Right cardiac atrium (tissue), 5 donors: ENCODE data around the gene TRAPPC8. TPM values are rescaled to one million over a fixed set of nuclear protein-coding genes. Genes with fewer than 3 reads are reported as not detected.
"Not testable (repeated sequence)": the region's sequence is repeated elsewhere in the genome, so short reads cannot be mapped to it uniquely, and the experiment has no call there.

Source experiments
- ATAC-seq, 2 donors: fragments of 200-7000 bp; cut with Tn5 transposase; one replicate each; pipeline versions ENCODE4 v1.8.0 to v1.9.1; 2020; ENCODE audit warnings: moderate library complexity in 2 of 2, mild to moderate bottlenecking in 1 of 2
- DNase-seq, 3 donors: peaks; one replicate each; pipeline ENCODE4 v3.0.0-alpha.2; 2020
- H3K27ac ChIP-seq: one replicate; pipeline ENCODE4 v1.5.1; 2013; ENCODE audit warnings: mild to moderate bottlenecking, low read length, control low read depth, moderate library complexity
- H3K27me3 ChIP-seq: one replicate; pipeline ENCODE4 v1.6.1; 2013; ENCODE audit not compliant: control insufficient read depth, insufficient read depth
- H3K4me1 ChIP-seq: one replicate; pipeline ENCODE4 v1.6.1; 2013; ENCODE audit warnings: low read length; ENCODE audit not compliant: control insufficient read depth, insufficient read depth
- H3K4me3 ChIP-seq: one replicate; pipeline ENCODE4 v1.5.1; 2013; ENCODE audit warnings: low read length, control low read depth
- H3K9me3 ChIP-seq: one replicate; pipeline ENCODE4 v1.6.1; 2013; ENCODE audit warnings: low read length; ENCODE audit not compliant: control insufficient read depth
- WGBS: extraction: QIAGEN DNeasy Blood & Tissue Kit; methylation state at CpG from one replicate; pipeline ENCODE4 v1.1.7; 2013; 5-methylcytosine and 5-hydroxymethylcytosine counted together
- intact Hi-C, 4 donors: fragments of 100-400 bp; cut with DNase I; formaldehyde crosslinking; loops; one replicate each; pipeline versions ENCODE4 v1.11.0 to v1.14.0; 2022 to 2023
- polyA plus RNA-seq: library from polyadenylated mRNA; stranded (reverse); fragments of 200-250 nt; gene quantifications from one replicate; pipeline ENCODE4 v1.2.3, GENCODE V29; 2013
- total RNA-seq, 4 donors: library from RNA; stranded (reverse); fragmentation: NEBNext Ultra II Directional; extraction: Animal tissue kit (Norgen Biotek cat#: 25700); gene quantifications; one replicate each; pipeline ENCODE4 v1.2.1, GENCODE V29; 2021
- donor health status: healthy with polysubstance abuse.
- donor health status: DM: no; HTN: yes; CAD: no.
- donor health status: DM: no; HTN: no; CAD: no.
- donor health status: DM: no; HTN: yes; CAD: no; lungs with severe emphysema.
- donor health status: DM: yes; HTN: yes; CAD: no.

The TRAPPC8 gene
- total and polyA plus RNA-seq, 5 donors: 18.6 to 33.6 (median 31.6) TPM

- DNase-seq (no peak), ATAC-seq (no peak)
- WGBS: 99% methylated on average over 1 of the region's 1 CpG
- Histone ChIP-seq H3K4me3 (no peak overlapping the region), H3K4me1 (no peaks in the 10 kb centered on the region), H3K9me3 (no peaks in the 10 kb centered on the region), H3K27ac (no peak overlapping the region), H3K27me3 (no peaks in the 10 kb centered on the region)
- intact Hi-C loops: no loop called here
These were observed 24.2 kb downstream of the TRAPPC8 start for GRCh38 chr18:31918733-31919132.

DNA sequence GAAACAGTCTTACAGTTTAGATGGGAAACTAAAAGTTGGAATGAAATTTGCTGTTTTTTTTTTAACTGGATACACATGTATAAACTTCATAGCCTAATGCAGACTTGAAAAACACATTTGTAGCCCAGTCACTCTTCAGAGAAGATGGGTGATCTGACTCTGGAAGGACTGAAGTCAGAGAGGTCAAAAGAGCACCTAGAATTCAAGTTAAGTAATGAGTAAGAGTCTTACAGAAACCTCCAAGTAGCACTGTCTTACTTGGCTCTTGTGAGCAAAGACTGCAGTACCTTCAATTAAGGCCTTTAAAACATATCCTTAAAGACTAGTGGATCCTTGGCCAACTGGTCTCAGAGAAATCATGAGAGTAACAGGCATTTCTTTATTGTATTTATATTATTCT lies 41.9 kb downstream of the TRAPPC8 start:
- intact Hi-C loops: loop anchor here in 1 of 4 donors (10.0 kb wide), 1 partner anchor 46 kb away; no protein-coding TSS in a partner anchor
- no peak overlapping the region for H3K4me3 ChIP-seq
- ATAC-seq: no peak
- DNase-seq: no peak
- H3K9me3 ChIP-seq: no peaks in the 10 kb centered on the region
- no peaks in the 10 kb centered on the region for H3K4me1 ChIP-seq
- no peak overlapping the region for H3K27ac ChIP-seq
- no peaks in the 10 kb centered on the region for H3K27me3 ChIP-seq

DNA sequence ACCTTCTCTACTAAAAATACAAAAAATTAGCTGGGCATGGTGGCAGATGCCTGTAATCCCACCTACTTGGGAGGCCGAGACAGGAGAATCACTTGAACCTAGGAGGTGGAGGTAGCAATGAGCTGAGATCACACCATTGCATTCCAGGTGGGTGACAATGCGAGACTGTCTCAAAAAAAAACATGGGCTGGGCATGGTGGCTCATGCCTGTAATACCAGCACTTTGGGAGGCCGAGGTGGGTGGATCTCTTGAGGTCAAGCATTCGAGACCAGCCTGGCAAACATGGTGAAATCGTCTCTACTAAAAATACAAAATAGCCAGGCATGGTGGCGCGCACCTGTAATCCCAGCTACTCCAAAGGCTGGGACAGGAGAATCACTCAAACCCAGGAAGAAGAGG lies 43.2 kb downstream of the TRAPPC8 start:
- not testable (repeated sequence) for H3K27ac ChIP-seq, H3K4me3 ChIP-seq, DNase-seq, ATAC-seq, H3K9me3 ChIP-seq, H3K4me1 ChIP-seq, H3K27me3 ChIP-seq
- WGBS: 98% methylated on average over 7 of the region's 7 CpGs
- intact Hi-C loops: loop anchor here in 1 of 4 donors (10.0 kb wide), 1 partner anchor 45 kb away; no protein-coding TSS in a partner anchor

DNA sequence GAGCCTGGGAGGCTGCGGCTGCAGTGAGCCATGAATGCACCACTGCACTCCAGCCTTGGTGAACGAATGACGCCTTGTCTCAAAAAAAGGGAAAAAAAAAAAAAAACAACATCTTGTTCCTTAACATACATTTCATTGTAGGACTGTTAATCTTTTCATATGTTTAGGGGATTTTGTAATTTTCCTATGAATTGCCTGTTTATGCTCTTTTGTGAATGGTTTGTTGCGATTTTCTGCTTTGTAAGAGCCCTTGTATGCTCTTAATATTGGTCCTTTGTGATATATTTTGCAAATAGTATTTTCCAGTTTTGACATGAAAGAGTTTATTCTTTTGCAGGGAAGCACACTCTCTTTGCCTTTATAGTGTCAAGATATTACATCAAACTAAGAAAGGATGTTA lies 50.0 kb downstream of the TRAPPC8 start:
- intact Hi-C loops: no loop called here
- 92% methylated on average over 4 of the region's 4 CpGs for WGBS
- H3K9me3 ChIP-seq: no peaks in the 10 kb centered on the region
- no peaks in the 10 kb centered on the region for H3K27me3 ChIP-seq
- no peaks in the 10 kb centered on the region for H3K4me1 ChIP-seq
- no peak overlapping the region for H3K4me3 ChIP-seq
- no peak overlapping the region for H3K27ac ChIP-seq
- DNase-seq: no peak
- ATAC-seq: no peak

GRCh38 chr18:31891566-31891965 lies 51.4 kb downstream of the TRAPPC8 start:
- intact Hi-C loops: no loop called here
- ATAC-seq (no peak), DNase-seq (no peak)
- Histone ChIP-seq H3K4me1 (no peaks in the 10 kb centered on the region), H3K27ac (no peak overlapping the region), H3K27me3 (no peaks in the 10 kb centered on the region), H3K4me3 (no peak overlapping the region), H3K9me3 (no peaks in the 10 kb centered on the region)
- WGBS: 95% methylated on average over 3 of the region's 3 CpGs

DNA sequence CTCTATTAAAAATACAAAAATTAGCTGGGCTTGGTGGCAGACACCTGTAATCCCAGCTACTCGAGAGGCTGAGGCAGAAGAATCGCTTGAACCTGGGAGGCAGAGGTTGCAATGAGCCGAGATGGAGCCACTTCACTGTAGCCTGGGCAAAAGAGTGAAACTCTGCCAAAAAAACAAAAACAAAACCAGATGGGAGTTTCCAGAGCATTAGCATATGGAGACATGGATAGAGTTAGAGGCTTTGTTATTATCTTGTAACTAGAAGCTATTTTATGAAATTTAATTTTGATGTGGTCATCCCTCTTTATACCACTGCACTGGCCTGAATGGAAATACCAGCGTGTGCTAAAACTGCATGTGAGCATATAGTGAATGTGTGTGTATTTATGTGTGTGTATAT lies 58.9 kb downstream of the TRAPPC8 start:
- no peak overlapping the region for H3K27ac ChIP-seq
- no peaks in the 10 kb centered on the region for H3K4me1 ChIP-seq
- DNase-seq (no peak), ATAC-seq (no peak)
- intact Hi-C loops: no loop called here
- H3K27me3 ChIP-seq: no peaks in the 10 kb centered on the region
- 96% methylated on average over 4 of the region's 4 CpGs for WGBS
- H3K4me3 ChIP-seq: no peak overlapping the region
- no peaks in the 10 kb centered on the region for H3K9me3 ChIP-seq

DNA sequence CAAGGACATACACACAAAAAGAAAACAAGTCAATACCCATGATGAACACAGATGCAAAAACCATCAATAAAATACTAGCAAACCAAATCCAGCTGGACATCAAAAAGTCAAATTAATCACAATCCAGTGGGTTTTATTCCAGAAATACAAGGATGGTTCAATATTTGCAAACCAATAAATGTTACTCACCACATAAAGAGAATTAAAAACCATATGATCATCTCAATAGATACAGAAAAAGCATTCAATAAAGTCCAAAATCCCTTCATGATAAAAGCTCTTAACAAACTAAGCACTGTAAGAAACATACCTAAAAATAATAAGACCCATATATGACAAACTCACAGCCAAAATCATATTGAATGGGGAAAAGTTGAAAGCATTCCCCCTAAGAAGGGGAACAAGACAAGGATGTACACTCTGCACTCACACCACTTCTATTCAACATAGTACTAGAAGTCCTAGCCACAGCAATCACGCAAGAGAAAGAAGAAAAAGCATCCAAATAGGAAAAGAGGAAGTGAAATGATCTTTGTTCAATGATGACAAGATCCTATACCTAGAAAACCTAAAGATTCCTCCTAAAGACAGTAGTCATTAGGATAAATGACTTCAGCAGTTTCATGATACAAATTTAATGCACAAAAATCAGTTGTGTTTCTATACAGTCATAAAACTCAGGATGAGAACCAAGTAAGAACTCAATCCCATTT lies 62.6 kb downstream of the TRAPPC8 start:
- ATAC-seq (no peak), DNase-seq (no peak)
- intact Hi-C loops: no loop called here
- Histone ChIP-seq H3K9me3 (no peaks in the 10 kb centered on the region), H3K27me3 (no peaks in the 10 kb centered on the region), H3K4me1 (no peaks in the 10 kb centered on the region), H3K27ac (no peak overlapping the region), H3K4me3 (no peak overlapping the region)
- WGBS: 95% methylated on average over 1 of the region's 1 CpG

DNA sequence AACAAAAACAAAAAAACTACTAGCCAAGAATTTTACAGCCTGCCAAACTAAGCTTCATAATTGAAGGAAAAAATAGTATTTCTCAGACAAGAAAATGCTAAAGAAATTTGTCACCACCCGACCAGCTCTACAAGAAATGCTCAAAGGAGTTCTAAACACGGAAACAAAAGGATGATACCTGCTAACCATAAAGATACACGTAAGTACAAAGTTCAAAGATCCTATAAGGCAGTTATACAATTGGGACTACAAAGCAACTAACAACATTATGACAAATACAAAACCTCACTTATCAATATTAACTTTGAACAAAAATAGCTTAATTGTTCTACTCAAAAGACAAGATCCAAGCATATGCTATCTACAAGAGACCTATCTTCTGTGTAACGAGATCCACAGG lies 64.6 kb downstream of the TRAPPC8 start:
- DNase-seq (no peak), ATAC-seq (no peak)
- Histone ChIP-seq H3K4me1 (no peaks in the 10 kb centered on the region), H3K27me3 (no peaks in the 10 kb centered on the region), H3K27ac (no peak overlapping the region), H3K9me3 (no peaks in the 10 kb centered on the region), H3K4me3 (no peak overlapping the region)
- intact Hi-C loops: no loop called here
- WGBS: 96% methylated on average over 4 of the region's 4 CpGs

- Histone ChIP-seq H3K9me3 (no peaks in the 10 kb centered on the region), H3K4me3 (no peak overlapping the region), H3K27ac (no peak overlapping the region), H3K27me3 (no peaks in the 10 kb centered on the region), H3K4me1 (no peaks in the 10 kb centered on the region)
- WGBS: over 99% methylated on average over 5 of the region's 5 CpGs
- ATAC-seq (no peak), DNase-seq (no peak)
- intact Hi-C loops: no loop called here
These were observed 65.0 kb downstream of the TRAPPC8 start for GRCh38 chr18:31877900-31878299.

GRCh38 chr18:31876707-31877106 lies 66.2 kb downstream of the TRAPPC8 start:
- intact Hi-C loops: no loop called here
- DNase-seq (no peak), ATAC-seq (no peak)
- Histone ChIP-seq H3K4me1 (no peaks in the 10 kb centered on the region), H3K27me3 (no peaks in the 10 kb centered on the region), H3K27ac (no peak overlapping the region), H3K9me3 (no peaks in the 10 kb centered on the region), H3K4me3 (no peak overlapping the region)
- WGBS: 90% methylated on average over 4 of the region's 4 CpGs

GRCh38 chr18:31875301-31875700 lies 67.6 kb downstream of the TRAPPC8 start:
- Histone ChIP-seq H3K27me3 (no peaks in the 10 kb centered on the region), H3K4me3 (no peak overlapping the region), H3K4me1 (no peaks in the 10 kb centered on the region), H3K9me3 (no peaks in the 10 kb centered on the region), H3K27ac (no peak overlapping the region)
- no peak for DNase-seq
- no peak for ATAC-seq
- intact Hi-C loops: no loop called here
- WGBS: 78% methylated on average over 2 of the region's 2 CpGs

- ATAC-seq (no peak), DNase-seq (no peak)
- Histone ChIP-seq H3K9me3 (no peaks in the 10 kb centered on the region), H3K4me1 (no peaks in the 10 kb centered on the region), H3K27me3 (no peaks in the 10 kb centered on the region), H3K27ac (no peak overlapping the region), H3K4me3 (no peak overlapping the region)
- 96% methylated on average over 1 of the region's 1 CpG for WGBS
- intact Hi-C loops: no loop called here
These were observed 79.8 kb downstream of the TRAPPC8 start for GRCh38 chr18:31863103-31863502.
